GM18867 (cell line): ENCODE data around the gene PLA2G3.

Source experiments
- ATAC-seq: cut with Tn5 transposase; IDR thresholded peaks from one replicate; pipeline ENCODE4 v1.9.1; 2021; ENCODE audit warnings: mild to moderate bottlenecking, moderate library complexity; ENCODE audit not compliant: unreplicated experiment

PLA2G3 gene

GRCh38 chr22:31088233-31088986 lies 51.9 kb downstream of the PLA2G3 start:
- no peak for ATAC-seq

GRCh38 chr22:31087744-31088215 lies 52.5 kb downstream of the PLA2G3 start:
- ATAC-seq = no peak

- ATAC-seq = no peak
Measured at GRCh38 chr22:31086703-31087330, 53.5 kb downstream of the PLA2G3 start.

- ATAC-seq = no peak
Measured at GRCh38 chr22:31085928-31086327, 54.4 kb downstream of the PLA2G3 start.

- ATAC-seq = no peak
Measured at GRCh38 chr22:31085493-31085824, 54.8 kb downstream of the PLA2G3 start.

- ATAC-seq = peak; percentile 59
Measured at GRCh38 chr22:31084811-31085492, 55.4 kb downstream of the PLA2G3 start.
